GM12891 (cell line): ENCODE results near the gene DDX39A.

ENCODE experiments used
- POLR2A ChIP-seq: IDR thresholded peaks from 2 replicates; pipeline ENCODE4 v1.6.1; 2011; ENCODE audit warnings: low read depth, low read length, control low read depth
- POLR2AphosphoS5 ChIP-seq: IDR thresholded peaks from 2 replicates; pipeline ENCODE4 v1.6.1; 2011; ENCODE audit warnings: low read depth, low read length, control low read depth
- SPI1 ChIP-seq: IDR thresholded peaks from 2 replicates; pipeline ENCODE4 v1.6.1; 2011; ENCODE audit warnings: low read depth, low read length, control low read depth
- TAF1 ChIP-seq: IDR thresholded peaks from 2 replicates; pipeline ENCODE4 v1.6.1; 2011; ENCODE audit warnings: low read depth, low read length, control low read depth

DNA sequence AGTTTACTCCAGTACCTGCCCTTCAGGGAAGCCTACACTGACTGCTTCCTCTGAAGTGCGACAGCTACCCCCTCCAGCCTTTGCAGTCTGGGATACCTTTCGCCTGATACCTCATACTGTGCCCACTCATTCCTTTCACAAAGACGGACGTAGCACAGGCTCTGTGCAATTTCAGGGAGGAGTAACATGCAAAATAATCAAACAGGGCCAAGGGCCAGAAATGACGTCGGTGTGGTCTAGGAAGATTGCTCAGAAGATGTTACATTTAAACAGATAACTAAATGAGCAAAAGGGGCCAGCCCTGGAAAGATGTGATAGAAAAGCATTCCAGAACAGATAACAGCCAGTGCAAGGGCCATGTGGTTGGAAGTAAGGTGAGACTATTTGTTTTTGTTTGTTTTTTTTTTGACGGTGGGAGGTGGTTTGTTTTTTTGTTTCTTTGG lies 6.6 kb upstream of the DDX39A start:
- no peak for TF ChIP-seq TAF1
- no peak for TF ChIP-seq POLR2A
- no peak for TF ChIP-seq SPI1
- no peak for TF ChIP-seq POLR2AphosphoS5
